Fibroblast of pulmonary artery (primary cell): ENCODE data around the gene MED26.

Experiments
- DNase-seq: peaks from one replicate; pipeline ENCODE4 v3.0.0-alpha.2; 2010; ENCODE audit warnings: low read depth
- H3K4me3 ChIP-seq: replicated peaks from 2 replicates; pipeline ENCODE4 v1.5.1; 2011; ENCODE audit warnings: low read depth, mild to moderate bottlenecking, control low read depth, low read length, moderate library complexity
- CTCF ChIP-seq: IDR thresholded peaks from 2 replicates; pipeline ENCODE4 v1.5.1; 2011; ENCODE audit warnings: mild to moderate bottlenecking, control low read depth, low read length, inconsistent platforms; ENCODE audit errors: missing control alignments

MED26 gene

GRCh38 chr19:16530540-16531379 lies 97.2 kb downstream of the MED26 start:
- TF ChIP-seq CTCF, result no peak
- H3K4me3 ChIP-seq, result no peak overlapping the region
- DNase-seq, result no peak

GRCh38 chr19:16529466-16530144 lies 98.4 kb downstream of the MED26 start:
- H3K4me3 ChIP-seq, result no peak overlapping the region

GRCh38 chr19:16527971-16528521 lies 100.0 kb downstream of the MED26 start:
- H3K4me3 ChIP-seq, result no peak overlapping the region
- TF ChIP-seq CTCF, result peak; percentile 44
- peak; percentile 27 for DNase-seq

More at GRCh38 chr19:16529466-16530144, 98.4 kb downstream of the MED26 start:
- DNase-seq, result no peak
- TF ChIP-seq CTCF, result no peak

- no peak for TF ChIP-seq CTCF
- no peak overlapping the region for H3K4me3 ChIP-seq
Observed at GRCh38 chr19:16527334-16527935, 100.6 kb downstream of the MED26 start.

GRCh38 chr19:16525751-16526481 lies 102.1 kb downstream of the MED26 start:
- DNase-seq, result no peak
- no peak for TF ChIP-seq CTCF
- H3K4me3 ChIP-seq, result no peak overlapping the region

More at GRCh38 chr19:16527334-16527935, 100.6 kb downstream of the MED26 start:
- DNase-seq, result no peak

- DNase-seq, result no peak
- H3K4me3 ChIP-seq, result no peak overlapping the region
- TF ChIP-seq CTCF, result no peak
Observed at GRCh38 chr19:16524991-16525734, 102.8 kb downstream of the MED26 start.
